ENCODE data around the gene SDCCAG8.
A peak's percentile ranks its signal among the peaks of the same experiment; 100 is the strongest.

The SDCCAG8 gene

GRCh38 chr1:243513726-243514491 is 258.1 kb downstream of the SDCCAG8 start:
- no peak overlapping the region for H3K27ac ChIP-seq
- DNase-seq (ENCODE audit: low read depth, low spot score), result no peak

GRCh38 chr1:243514927-243515326 is 259.1 kb downstream of the SDCCAG8 start:
- no peak overlapping the region for H3K27ac ChIP-seq
- no peak for DNase-seq (ENCODE audit: low read depth, low spot score)

- H3K27ac ChIP-seq, result no peak overlapping the region
- no peak for DNase-seq (ENCODE audit: low read depth, low spot score)
These were observed 265.0 kb downstream of the SDCCAG8 start for GRCh38 chr1:243520831-243521230.

- no peak overlapping the region for H3K27ac ChIP-seq
- no peak for DNase-seq (ENCODE audit: low read depth, low spot score)
These were observed 267.9 kb downstream of the SDCCAG8 start for GRCh38 chr1:243523766-243524165.

- peak overlapping the region; percentile 3 for H3K27ac ChIP-seq
- no peak for DNase-seq (ENCODE audit: low read depth, low spot score)
These were observed 269.2 kb downstream of the SDCCAG8 start for GRCh38 chr1:243525085-243525487.

- no peak overlapping the region for H3K27ac ChIP-seq
These were observed 270.3 kb downstream of the SDCCAG8 start for GRCh38 chr1:243526180-243526579.

GRCh38 chr1:243528459-243529121 is 272.7 kb downstream of the SDCCAG8 start:
- no peak overlapping the region for H3K27ac ChIP-seq
- DNase-seq (ENCODE audit: low read depth, low spot score), result no peak

More at GRCh38 chr1:243526180-243526579, 270.3 kb downstream of the SDCCAG8 start:
- DNase-seq (ENCODE audit: low read depth, low spot score), result no peak

GRCh38 chr1:243529512-243529911 is 273.7 kb downstream of the SDCCAG8 start:
- no peak for DNase-seq (ENCODE audit: low read depth, low spot score)
- H3K27ac ChIP-seq, result no peak overlapping the region

- no peak for DNase-seq (ENCODE audit: low read depth, low spot score)
- no peak overlapping the region for H3K27ac ChIP-seq
These were observed 279.2 kb downstream of the SDCCAG8 start for GRCh38 chr1:243535014-243535413.

- H3K27ac ChIP-seq, result no peak overlapping the region
- no peak for DNase-seq (ENCODE audit: low read depth, low spot score)
These were observed 283.8 kb downstream of the SDCCAG8 start for GRCh38 chr1:243539636-243540035.

- no peak overlapping the region for H3K27ac ChIP-seq
- no peak for DNase-seq (ENCODE audit: low read depth, low spot score)
These were observed 287.0 kb downstream of the SDCCAG8 start for GRCh38 chr1:243542739-243543415.

- no peak overlapping the region for H3K27ac ChIP-seq
- no peak for DNase-seq (ENCODE audit: low read depth, low spot score)
These were observed 287.7 kb downstream of the SDCCAG8 start for GRCh38 chr1:243543501-243543900.

- no peak overlapping the region for H3K27ac ChIP-seq
These were observed 290.6 kb downstream of the SDCCAG8 start for GRCh38 chr1:243546457-243546856.

GRCh38 chr1:243547891-243548290 is 292.1 kb downstream of the SDCCAG8 start:
- H3K27ac ChIP-seq, result no peak overlapping the region
- no peak for DNase-seq (ENCODE audit: low read depth, low spot score)

More at GRCh38 chr1:243546457-243546856, 290.6 kb downstream of the SDCCAG8 start:
- no peak for DNase-seq (ENCODE audit: low read depth, low spot score)

GRCh38 chr1:243548516-243548915 is 292.7 kb downstream of the SDCCAG8 start:
- no peak overlapping the region for H3K27ac ChIP-seq
- DNase-seq (ENCODE audit: low read depth, low spot score), result no peak

- peak overlapping the region; percentile 58 for H3K27ac ChIP-seq
- peak; percentile 20 for DNase-seq (ENCODE audit: low read depth, low spot score)
These were observed 293.3 kb downstream of the SDCCAG8 start for GRCh38 chr1:243549108-243549507.
